H1 (cell line): ENCODE data around the gene GBA2. TPM values are rescaled to one million over a fixed set of nuclear protein-coding genes. Genes with fewer than 3 reads are reported as not detected.

ENCODE experiments used
- FOSL1 ChIP-seq: IDR thresholded peaks from 2 replicates; pipeline ENCODE4 v1.6.1; 2011; ENCODE audit warnings: mild to moderate bottlenecking, low read depth, low read length, moderate library complexity; ENCODE audit not compliant: insufficient read depth
- POLR2AphosphoS5 ChIP-seq: IDR thresholded peaks from 2 replicates; pipeline ENCODE4 v1.6.1; 2011; ENCODE audit warnings: low read depth, low read length
- TBP ChIP-seq: IDR thresholded peaks from 2 replicates; pipeline ENCODE4 v1.6.1; 2011; ENCODE audit warnings: low read depth, low read length, improper control_type of control experiment
- YY1 ChIP-seq: IDR thresholded peaks from 2 replicates; pipeline ENCODE4 v1.6.1; 2011; ENCODE audit warnings: low read depth, mild to moderate bottlenecking, low read length
- polyA plus RNA-seq, 7 experiments: library from polyadenylated mRNA; depleted of rRNA in 3 of 7; stranded (reverse) in 5 of 7; unstranded in 2 of 7; fragments of >200 nt in 5 of 7; fragments of 200-250 nt in 2 of 7; gene quantifications; 1 replicate in 5 of 7; 2 replicates in 1 of 7; 4 replicates in 1 of 7; pipeline versions ENCODE4 v1.2.1 to v1.2.3, GENCODE V29; 2011 to 2013; ENCODE audit warnings: missing spikeins in 2 of 7, mixed read lengths in 2 of 7
- total RNA-seq: library from RNA; stranded (reverse); fragmentation: NEBNext Ultra II Directional; extraction: Animal tissue kit (Norgen Biotek cat#: 25700); gene quantifications from 2 replicates; pipeline ENCODE4 v1.2.1, GENCODE V29; 2021
- TF ChIP-seq, protein P1 (sequence below): IDR thresholded peaks from 2 replicates; pipeline ENCODE4 v1.6.1; 2011; ENCODE audit warnings: low read length, improper control_type of control experiment

Gene GBA2
- total and polyA plus RNA-seq, 2 of the 8 experiments (the other 6 are each of a cell fraction or from before 2014, with no cell fraction given), result 64.2 to 71.9 TPM

DNA sequence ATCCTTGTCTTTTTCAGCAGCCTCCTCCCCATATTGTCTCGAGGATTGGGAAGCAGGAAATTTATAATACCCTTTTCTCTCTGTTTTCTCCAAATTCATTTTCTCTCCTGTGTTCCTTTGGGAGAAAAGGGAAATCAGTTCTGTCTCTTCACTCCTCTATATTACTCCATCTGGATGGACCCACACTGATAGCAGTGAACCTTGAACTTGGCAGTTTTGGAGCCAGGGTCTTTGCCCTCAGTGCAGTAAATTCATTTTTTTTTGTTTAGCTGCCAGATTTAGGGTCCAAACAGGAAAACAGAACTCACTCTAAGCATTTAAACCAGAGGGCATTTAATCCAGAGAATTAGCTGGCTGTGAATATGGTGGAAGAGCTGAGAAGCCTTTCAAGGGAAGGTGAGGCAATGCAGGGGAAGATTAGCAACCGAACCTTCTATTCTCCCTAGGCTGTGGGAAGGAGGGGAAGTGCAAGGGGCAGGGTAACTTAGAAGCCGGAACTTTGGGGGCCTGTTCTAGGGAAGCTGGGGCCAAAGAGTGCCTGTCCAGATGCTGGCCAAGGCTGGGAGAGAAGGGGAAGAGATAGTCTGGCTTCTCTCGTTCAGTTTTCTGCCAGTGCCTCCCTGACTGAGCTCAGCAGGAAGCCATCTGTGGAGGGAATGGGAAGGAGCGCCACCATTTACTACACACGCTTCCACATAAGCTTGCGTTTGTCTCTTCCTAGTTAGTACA, 26.0 kb upstream of the GBA2 start (continued):
- TF ChIP-seq FOSL1, result no peak
- TF ChIP-seq, protein P1, sequence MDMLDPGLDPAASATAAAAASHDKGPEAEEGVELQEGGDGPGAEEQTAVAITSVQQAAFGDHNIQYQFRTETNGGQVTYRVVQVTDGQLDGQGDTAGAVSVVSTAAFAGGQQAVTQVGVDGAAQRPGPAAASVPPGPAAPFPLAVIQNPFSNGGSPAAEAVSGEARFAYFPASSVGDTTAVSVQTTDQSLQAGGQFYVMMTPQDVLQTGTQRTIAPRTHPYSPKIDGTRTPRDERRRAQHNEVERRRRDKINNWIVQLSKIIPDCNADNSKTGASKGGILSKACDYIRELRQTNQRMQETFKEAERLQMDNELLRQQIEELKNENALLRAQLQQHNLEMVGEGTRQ, result no peak
- TF ChIP-seq YY1, result no peak
- TF ChIP-seq TBP, result no peak
- TF ChIP-seq POLR2AphosphoS5, result no peak
